IMR-90 (cell line): ENCODE results near the gene PEX5L. TPM values are rescaled to one million over a fixed set of nuclear protein-coding genes. Genes with fewer than 3 reads are reported as not detected.

ENCODE experiments used
- ATAC-seq: fragments of 200-7000 bp; cut with Tn5 transposase; 2 replicates; pipeline ENCODE4 v1.9.1; 2020; ENCODE audit warnings: low read depth, mild to moderate bottlenecking, moderate library complexity
- BruUV-seq: library from RNA; stranded (reverse); fragments of 400-500 nt; replicated peaks from 2 replicates; lab custom pipeline; 2021; lab: Mats Ljungman, UMichigan
- CTCF ChIA-PET: fragments of 300-600 bp; formaldehyde crosslinking; extraction: SDS; loops from one replicate; lab custom pipeline; 2021; ENCODE audit warnings: antibody characterized with exemption; lab: Yijun Ruan, JAX
- POLR2A ChIA-PET: fragments of 300-600 bp; sonication (Branson Sonifier 250); formaldehyde crosslinking; loops from one replicate; lab custom pipeline; 2022; ENCODE audit warnings: antibody characterized with exemption; ENCODE audit not compliant: unreplicated experiment; lab: Charles Lee
- DNase-seq: peaks from one replicate; pipeline ENCODE4 v3.0.0; 2013
- H2AFZ ChIP-seq: replicated peaks from 2 replicates; pipeline ENCODE3; 2013; ENCODE audit warnings: low read length, mild to moderate bottlenecking; ENCODE audit not compliant: poor library complexity
- H2AK5ac ChIP-seq: 2 replicates; pipeline ENCODE4 v1.6.1; 2013; ENCODE audit warnings: low read depth, low read length, inconsistent platforms
- H2AK9ac ChIP-seq: replicated peaks from 2 replicates; pipeline ENCODE3; 2013; ENCODE audit warnings: mild to moderate bottlenecking, low read depth, low read length, moderate library complexity; ENCODE audit not compliant: poor library complexity
- H2BK120ac ChIP-seq: 2 replicates; pipeline ENCODE4 v1.6.1; 2013; ENCODE audit warnings: low read depth, low read length, inconsistent platforms
- H2BK15ac ChIP-seq: 3 replicates; pipeline ENCODE4 v1.6.1; 2013; ENCODE audit warnings: low read depth, low read length, inconsistent platforms
- H2BK20ac ChIP-seq: 2 replicates; pipeline ENCODE4 v1.6.1; 2013; ENCODE audit warnings: low read depth, mild to moderate bottlenecking, inconsistent platforms, low read length, moderate library complexity
- H2BK5ac ChIP-seq: 2 replicates; pipeline ENCODE4 v1.6.1; 2013; ENCODE audit warnings: mild to moderate bottlenecking, low read depth, low read length, inconsistent platforms; ENCODE audit not compliant: poor library complexity, severe bottlenecking
- H3K14ac ChIP-seq: replicated peaks from 2 replicates; pipeline ENCODE4 v1.6.1; 2013; ENCODE audit warnings: low read depth, low read length, inconsistent platforms
- H3K18ac ChIP-seq: 2 replicates; pipeline ENCODE4 v1.6.1; 2013; ENCODE audit warnings: low read depth, low read length, control low read depth
- H3K23ac ChIP-seq: 2 replicates; pipeline ENCODE4 v1.6.1; 2013; ENCODE audit warnings: low read depth, low read length, inconsistent platforms
- H3K27ac ChIP-seq: 2 replicates; pipeline ENCODE4 v1.5.1; 2013; ENCODE audit warnings: mild to moderate bottlenecking, control low read depth, low read length; ENCODE audit not compliant: insufficient read depth
- H3K27me3 ChIP-seq: 2 replicates; pipeline ENCODE4 v1.6.1; 2013; ENCODE audit warnings: low read length; ENCODE audit not compliant: control insufficient read depth, insufficient read depth
- H3K36me3 ChIP-seq: 2 replicates; pipeline ENCODE4 v1.6.1; 2013; ENCODE audit warnings: low read length, mixed read lengths; ENCODE audit not compliant: control insufficient read depth, insufficient read depth
- H3K4ac ChIP-seq: 2 replicates; pipeline ENCODE4 v1.6.1; 2013; ENCODE audit warnings: low read depth, low read length, inconsistent platforms
- H3K4me1 ChIP-seq: 2 replicates; pipeline ENCODE4 v1.6.1; 2013; ENCODE audit warnings: low read length, mixed read lengths; ENCODE audit not compliant: control insufficient read depth, insufficient read depth
- H3K4me2 ChIP-seq: 2 replicates; pipeline ENCODE4 v1.6.1; 2013; ENCODE audit warnings: low read depth, mild to moderate bottlenecking, control low read depth, low read length, moderate library complexity
- H3K4me3 ChIP-seq: 2 replicates; pipeline ENCODE4 v1.5.1; 2013; ENCODE audit warnings: low read depth, mild to moderate bottlenecking, control low read depth, low read length, moderate library complexity; ENCODE audit not compliant: insufficient read depth
- H3K56ac ChIP-seq: 2 replicates; pipeline ENCODE4 v1.6.1; 2013; ENCODE audit warnings: low read length, inconsistent platforms; ENCODE audit not compliant: insufficient read depth; ENCODE audit errors: extremely low read depth
- H3K79me1 ChIP-seq, 2 experiments: 2 replicates each; pipeline ENCODE4 v1.6.1; 2013; ENCODE audit warnings: low read length in 2 of 2, inconsistent platforms in 1 of 2, low read depth in 1 of 2
- H3K9ac ChIP-seq: 2 replicates; pipeline ENCODE4 v1.6.1; 2013; ENCODE audit warnings: low read depth, low read length, control low read depth
- H3K9me1 ChIP-seq: 2 replicates; pipeline ENCODE4 v1.6.1; 2013; ENCODE audit warnings: low read length, inconsistent platforms; ENCODE audit not compliant: insufficient read depth
- H3K9me3 ChIP-seq: 2 replicates; pipeline ENCODE4 v1.6.1; 2013; ENCODE audit warnings: low read length; ENCODE audit not compliant: control insufficient read depth, insufficient read depth
- H4K20me1 ChIP-seq: 2 replicates; pipeline ENCODE4 v1.6.1; 2013; ENCODE audit warnings: low read length, inconsistent platforms; ENCODE audit not compliant: insufficient read depth
- H4K5ac ChIP-seq: 2 replicates; pipeline ENCODE4 v1.6.1; 2013; ENCODE audit warnings: mild to moderate bottlenecking, low read depth, low read length, control low read depth
- H4K8ac ChIP-seq, 2 experiments: 2 replicates each; pipeline ENCODE4 v1.6.1; 2013; ENCODE audit warnings: low read depth in 2 of 2, low read length in 2 of 2, control low read depth in 1 of 2, inconsistent platforms in 1 of 2
- H4K91ac ChIP-seq: 2 replicates; pipeline ENCODE4 v1.6.1; 2013; ENCODE audit warnings: low read depth, low read length, inconsistent platforms; ENCODE audit not compliant: insufficient read depth
- BHLHE40 ChIP-seq: fragments of 150-350 bp; IDR thresholded peaks from 2 replicates; pipeline ENCODE4 v1.6.1; 2016; ENCODE audit warnings: mild to moderate bottlenecking, low read depth, low read length
- MAFK ChIP-seq: IDR thresholded peaks from 2 replicates; pipeline ENCODE4 v1.6.1; 2012; ENCODE audit warnings: low read depth, low read length, improper control_type of control experiment
- MAZ ChIP-seq: IDR thresholded peaks from 2 replicates; pipeline ENCODE4 v1.6.1; 2012; ENCODE audit warnings: low read depth, mild to moderate bottlenecking, low read length, improper control_type of control experiment, moderate library complexity, borderline replicate concordance
- RAD21 ChIP-seq: IDR thresholded peaks from 2 replicates; pipeline ENCODE4 v1.6.1; 2012; ENCODE audit warnings: low read length, improper control_type of control experiment
- SMC3 ChIP-seq: fragments of 150-350 bp; IDR thresholded peaks from 2 replicates; pipeline ENCODE4 v1.6.1; 2016; ENCODE audit warnings: low read depth, mild to moderate bottlenecking, antibody characterized with exemption, low read length, moderate library complexity
- USF2 ChIP-seq: fragments of 150-350 bp; IDR thresholded peaks from 2 replicates; pipeline ENCODE4 v1.6.1; 2017; ENCODE audit warnings: mild to moderate bottlenecking, antibody characterized with exemption, low read length, low read depth
- WGBS, 2 experiments: methylation state at CpG; one replicate each; pipeline versions ENCODE4 v1.1.5 to v1.1.7; 2013; ENCODE audit warnings: missing lambda C conversion rate in 2 of 2; ENCODE audit not compliant: insufficient read length in 1 of 2; ENCODE audit errors: extremely low coverage in 2 of 2; 5-methylcytosine and 5-hydroxymethylcytosine counted together
- dilution Hi-C: fragments of 300-500 bp; cut with HindIII; formaldehyde crosslinking; loops from one replicate; pipeline ENCODE4 v1.14.3; 2018; ENCODE audit warnings: low sequenced_read_pairs; ENCODE audit not compliant: unreplicated experiment
- in situ Hi-C: fragments of 300-500 bp; cut with MboI; formaldehyde crosslinking; loops from 3 replicates; pipeline ENCODE4 v1.14.3; 2019; ENCODE audit warnings: low sequenced_read_pairs, inconsistent platforms, mixed read lengths
- intact Hi-C: fragments of 100-400 bp; cut with micrococcal nuclease; formaldehyde crosslinking; loops from 2 replicates; pipeline ENCODE4 v1.10.0; 2022
- polyA plus RNA-seq, 3 experiments: library from polyadenylated mRNA; depleted of rRNA; stranded (reverse); fragments of >200 nt; gene quantifications; 2 replicates each; pipeline ENCODE4 v1.2.3, GENCODE V29; 2012; ENCODE audit warnings: low replicate concordance in 1 of 3
- total RNA-seq: library from RNA; depleted of rRNA; stranded (reverse); fragments of >200 nt; gene quantifications from 2 replicates; pipeline ENCODE4 v1.2.3, GENCODE V29; 2012
- TF ChIP-seq, protein P1 (sequence below): conservative IDR thresholded peaks from 2 replicates; pipeline ENCODE4 v1.5.1; 2012; ENCODE audit warnings: mild to moderate bottlenecking, low read depth, low read length, improper control_type of control experiment

PEX5L gene
- total and polyA plus RNA-seq, 2 of the 4 experiments (the other 2 are of a cell fraction), result not detected

- in situ Hi-C loops, result no loop called here
- Histone ChIP-seq H2AK5ac (no peak overlapping the region), H2BK5ac (no peak overlapping the region), H3K14ac (no peak overlapping the region), H4K91ac (no peak overlapping the region), H2AK9ac (no peak overlapping the region), H2AFZ (no peak overlapping the region), H3K18ac (no peak overlapping the region), H3K4ac (no peak overlapping the region), H4K5ac (no peak overlapping the region), H3K9me3 (no peaks in the 10 kb centered on the region), H3K23ac (no peak overlapping the region), H3K9ac (no peak overlapping the region), H3K4me2 (no peak overlapping the region), H4K20me1 (no peaks in the 10 kb centered on the region), H2BK120ac (no peak overlapping the region), H3K56ac (no peak overlapping the region), H3K4me1 (no peaks in the 10 kb centered on the region), H3K36me3 (no peaks in the 10 kb centered on the region), H3K27ac (no peak overlapping the region), H2BK15ac (no peak overlapping the region), H2BK20ac (no peak overlapping the region), H3K27me3 (no peaks in the 10 kb centered on the region), H4K8ac (no peak overlapping the region), H3K4me3 (no peak overlapping the region), H3K9me1 (no peaks in the 10 kb centered on the region), H3K79me1 (no peaks in the 10 kb centered on the region)
- intact Hi-C loops, result no loop called here
- ATAC-seq (no peak), DNase-seq (no peak)
- no CpG with 5 or more reads among the region's 4 CpGs for WGBS, 2 experiments
- ChIA-PET CTCF (no interaction called here), POLR2A (no interaction called here)
- no TSS peak for BruUV-seq
- dilution Hi-C loops, result no loop called here
- TF ChIP-seq USF2 (no peak), MAFK (no peak), RAD21 (no peak), MAZ (no peak), SMC3 (no peak), BHLHE40 (no peak)
- TF ChIP-seq, protein P1, sequence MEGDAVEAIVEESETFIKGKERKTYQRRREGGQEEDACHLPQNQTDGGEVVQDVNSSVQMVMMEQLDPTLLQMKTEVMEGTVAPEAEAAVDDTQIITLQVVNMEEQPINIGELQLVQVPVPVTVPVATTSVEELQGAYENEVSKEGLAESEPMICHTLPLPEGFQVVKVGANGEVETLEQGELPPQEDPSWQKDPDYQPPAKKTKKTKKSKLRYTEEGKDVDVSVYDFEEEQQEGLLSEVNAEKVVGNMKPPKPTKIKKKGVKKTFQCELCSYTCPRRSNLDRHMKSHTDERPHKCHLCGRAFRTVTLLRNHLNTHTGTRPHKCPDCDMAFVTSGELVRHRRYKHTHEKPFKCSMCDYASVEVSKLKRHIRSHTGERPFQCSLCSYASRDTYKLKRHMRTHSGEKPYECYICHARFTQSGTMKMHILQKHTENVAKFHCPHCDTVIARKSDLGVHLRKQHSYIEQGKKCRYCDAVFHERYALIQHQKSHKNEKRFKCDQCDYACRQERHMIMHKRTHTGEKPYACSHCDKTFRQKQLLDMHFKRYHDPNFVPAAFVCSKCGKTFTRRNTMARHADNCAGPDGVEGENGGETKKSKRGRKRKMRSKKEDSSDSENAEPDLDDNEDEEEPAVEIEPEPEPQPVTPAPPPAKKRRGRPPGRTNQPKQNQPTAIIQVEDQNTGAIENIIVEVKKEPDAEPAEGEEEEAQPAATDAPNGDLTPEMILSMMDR, result no peak
These were observed 174.8 kb downstream of the PEX5L start for GRCh38 chr3:179861953-179862352.
